ENCODE data around the gene OPALIN. TPM values are rescaled to one million over a fixed set of nuclear protein-coding genes. Genes with fewer than 3 reads are reported as not detected.
"Not testable (repeated sequence)": the region's sequence is repeated elsewhere in the genome, so short reads cannot be mapped to it uniquely, and the experiment has no call there.

The OPALIN gene
- total RNA-seq, 4 donors from 2014 or later: not detected

DNA sequence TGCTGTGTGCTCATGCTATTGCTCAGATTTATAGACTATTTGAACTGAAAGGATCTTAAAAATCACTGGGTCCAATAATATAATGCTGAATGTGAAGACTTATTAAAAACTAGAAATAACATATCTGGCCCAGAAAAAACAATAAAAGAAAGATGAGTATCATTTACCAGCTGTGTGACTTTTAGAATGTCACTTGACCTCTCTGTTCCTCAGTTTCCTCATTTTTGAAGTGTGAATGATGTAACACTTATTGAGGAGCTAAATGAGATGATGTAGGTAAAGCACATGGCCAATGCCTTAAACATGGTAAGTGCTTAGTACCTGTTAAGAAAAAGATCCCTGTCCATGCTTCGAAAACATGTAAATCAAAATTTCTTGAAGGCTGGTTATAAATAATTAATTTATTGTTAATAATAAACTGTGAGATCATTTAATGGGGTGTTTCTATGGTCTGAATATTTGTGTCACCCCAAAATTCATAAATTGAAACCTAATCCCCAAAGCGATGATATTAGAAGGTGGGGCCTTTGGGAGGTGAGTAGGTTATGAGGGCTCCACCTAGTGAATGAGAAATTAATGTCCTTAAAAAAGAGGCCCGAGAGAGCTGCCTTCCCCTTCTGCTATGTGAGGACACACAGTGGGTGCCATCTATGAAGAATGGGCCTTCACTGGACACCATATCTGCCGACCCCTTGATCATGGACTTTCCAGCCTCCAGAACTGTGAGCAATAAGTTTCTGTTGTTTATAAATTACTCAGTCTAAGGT lies 41.6 kb downstream of the OPALIN start:
- H3K27ac ChIP-seq: no peak overlapping the region
- no peaks in the 10 kb centered on the region for H3K9me3 ChIP-seq
- no peaks in the 10 kb centered on the region for H3K27me3 ChIP-seq
- DNase-seq: no peak
- no peak overlapping the region for H3K4me3 ChIP-seq
- H3K4me1 ChIP-seq: no peaks in the 10 kb centered on the region
- no peaks in the 10 kb centered on the region for H3K36me3 ChIP-seq
- TF ChIP-seq, protein P1, sequence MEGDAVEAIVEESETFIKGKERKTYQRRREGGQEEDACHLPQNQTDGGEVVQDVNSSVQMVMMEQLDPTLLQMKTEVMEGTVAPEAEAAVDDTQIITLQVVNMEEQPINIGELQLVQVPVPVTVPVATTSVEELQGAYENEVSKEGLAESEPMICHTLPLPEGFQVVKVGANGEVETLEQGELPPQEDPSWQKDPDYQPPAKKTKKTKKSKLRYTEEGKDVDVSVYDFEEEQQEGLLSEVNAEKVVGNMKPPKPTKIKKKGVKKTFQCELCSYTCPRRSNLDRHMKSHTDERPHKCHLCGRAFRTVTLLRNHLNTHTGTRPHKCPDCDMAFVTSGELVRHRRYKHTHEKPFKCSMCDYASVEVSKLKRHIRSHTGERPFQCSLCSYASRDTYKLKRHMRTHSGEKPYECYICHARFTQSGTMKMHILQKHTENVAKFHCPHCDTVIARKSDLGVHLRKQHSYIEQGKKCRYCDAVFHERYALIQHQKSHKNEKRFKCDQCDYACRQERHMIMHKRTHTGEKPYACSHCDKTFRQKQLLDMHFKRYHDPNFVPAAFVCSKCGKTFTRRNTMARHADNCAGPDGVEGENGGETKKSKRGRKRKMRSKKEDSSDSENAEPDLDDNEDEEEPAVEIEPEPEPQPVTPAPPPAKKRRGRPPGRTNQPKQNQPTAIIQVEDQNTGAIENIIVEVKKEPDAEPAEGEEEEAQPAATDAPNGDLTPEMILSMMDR (IDR thresholded peaks at IDR 0.05): no peak
- TF ChIP-seq POLR2A (IDR thresholded peaks at IDR 0.05): no peak

DNA sequence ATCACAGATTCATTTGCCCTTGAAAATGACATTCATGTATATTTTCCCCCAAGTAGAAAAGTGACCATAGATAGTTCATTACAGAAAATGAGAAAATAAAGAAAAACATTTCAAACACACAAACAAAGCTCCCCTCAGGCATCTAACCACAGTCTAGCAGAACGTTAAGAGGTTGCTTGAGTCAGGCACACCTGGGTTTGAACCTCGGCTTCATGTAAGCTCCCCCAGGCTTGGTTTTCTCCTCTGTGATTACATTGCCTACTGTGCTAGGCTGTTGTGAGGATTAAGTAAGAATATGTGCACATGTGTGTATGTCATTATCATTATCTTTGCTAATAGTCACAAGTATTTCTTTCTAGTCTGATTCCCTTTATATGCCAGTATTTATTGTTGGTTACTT lies 45.5 kb downstream of the OPALIN start:
- H3K36me3 ChIP-seq: no peaks in the 10 kb centered on the region
- no peak for DNase-seq
- TF ChIP-seq, protein P1 (IDR thresholded peaks at IDR 0.05): no peak
- no peak for TF ChIP-seq POLR2A (IDR thresholded peaks at IDR 0.05)
- no peak overlapping the region for H3K4me3 ChIP-seq
- H3K9me3 ChIP-seq: no peaks in the 10 kb centered on the region
- H3K4me1 ChIP-seq: no peaks in the 10 kb centered on the region
- no peak overlapping the region for H3K27ac ChIP-seq
- no peaks in the 10 kb centered on the region for H3K27me3 ChIP-seq

- no peak overlapping the region for H3K27ac ChIP-seq
- no peak overlapping the region for H3K4me3 ChIP-seq
- no peaks in the 10 kb centered on the region for H3K9me3 ChIP-seq
- DNase-seq: no peak
- no peak for TF ChIP-seq POLR2A (IDR thresholded peaks at IDR 0.05)
- TF ChIP-seq, protein P1 (IDR thresholded peaks at IDR 0.05): no peak
- H3K27me3 ChIP-seq: no peaks in the 10 kb centered on the region
- H3K36me3 ChIP-seq: no peaks in the 10 kb centered on the region
- no peaks in the 10 kb centered on the region for H3K4me1 ChIP-seq
Observed at GRCh38 chr10:96311180-96311715, 47.6 kb downstream of the OPALIN start.

- DNase-seq: no peak
- no peaks in the 10 kb centered on the region for H3K27me3 ChIP-seq
- no peaks in the 10 kb centered on the region for H3K4me1 ChIP-seq
- no peaks in the 10 kb centered on the region for H3K36me3 ChIP-seq
- no peak overlapping the region for H3K4me3 ChIP-seq
- TF ChIP-seq, protein P1 (IDR thresholded peaks at IDR 0.05): no peak
- no peaks in the 10 kb centered on the region for H3K9me3 ChIP-seq
- H3K27ac ChIP-seq: no peak overlapping the region
Observed at GRCh38 chr10:96310321-96310669, 48.5 kb downstream of the OPALIN start.

DNA sequence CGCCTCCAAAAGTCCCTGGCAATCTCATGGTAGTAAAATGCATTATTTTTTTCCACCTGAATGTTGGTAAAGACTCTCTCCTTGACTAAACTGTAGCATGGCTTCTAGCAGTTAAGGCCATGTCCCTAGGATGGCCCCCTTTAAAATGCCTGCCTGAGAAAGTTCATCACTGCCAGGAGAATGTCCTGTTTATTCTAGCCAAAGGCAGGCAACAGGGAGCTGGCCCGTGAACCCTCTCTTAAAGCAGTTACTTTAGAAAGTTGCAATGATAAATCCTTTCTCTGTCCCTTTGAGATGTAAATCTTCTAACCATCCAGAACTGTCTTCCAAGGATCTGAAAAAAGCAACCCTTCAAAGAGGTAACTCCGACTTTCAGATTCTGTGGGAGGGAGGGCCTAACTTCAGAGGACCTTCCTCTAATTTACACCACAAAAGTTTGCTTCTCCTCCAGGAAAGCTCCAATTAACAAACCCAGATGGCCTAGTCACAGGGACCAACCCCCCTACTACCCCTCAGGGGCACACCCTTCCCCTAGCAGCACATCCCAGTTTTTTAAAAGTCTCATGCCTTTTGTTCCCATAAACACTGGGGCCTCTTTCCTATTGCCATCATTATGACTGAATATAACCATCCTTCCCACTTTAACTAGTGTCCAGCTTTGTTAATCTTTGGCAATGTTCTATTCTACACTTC lies 49.0 kb downstream of the OPALIN start:
- no peaks in the 10 kb centered on the region for H3K4me1 ChIP-seq
- no peaks in the 10 kb centered on the region for H3K27me3 ChIP-seq
- H3K9me3 ChIP-seq: no peaks in the 10 kb centered on the region
- TF ChIP-seq, protein P1 (IDR thresholded peaks at IDR 0.05): no peak
- TF ChIP-seq POLR2A (IDR thresholded peaks at IDR 0.05): no peak
- no peak overlapping the region for H3K4me3 ChIP-seq
- H3K36me3 ChIP-seq: no peaks in the 10 kb centered on the region
- no peak for DNase-seq
- H3K27ac ChIP-seq: no peak overlapping the region

DNA sequence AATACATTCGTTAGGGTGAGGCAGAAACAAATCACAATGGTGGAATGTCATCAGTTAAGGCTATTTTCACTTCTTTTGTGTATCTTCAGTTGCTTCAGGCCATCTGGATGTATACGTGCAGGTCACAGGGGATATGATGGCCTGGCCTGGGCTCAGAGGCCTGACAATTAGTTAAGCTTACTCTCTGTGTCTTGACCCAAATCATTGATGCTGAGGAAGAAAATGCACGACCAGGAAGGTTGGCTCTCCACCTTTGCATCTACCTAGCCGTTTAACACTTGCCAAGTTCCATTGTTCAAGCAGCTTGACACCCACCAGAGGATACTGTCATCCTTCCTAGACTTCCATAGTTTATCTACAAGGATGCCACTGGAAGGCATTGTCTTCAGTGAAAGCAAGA lies 49.9 kb downstream of the OPALIN start:
- not testable (repeated sequence) for H3K36me3 ChIP-seq, H3K27me3 ChIP-seq, H3K4me1 ChIP-seq, H3K4me3 ChIP-seq, H3K27ac ChIP-seq, H3K9me3 ChIP-seq, DNase-seq
